ENCODE measurements around the gene TRIAP1. TPM values are rescaled to one million over a fixed set of nuclear protein-coding genes. Genes with fewer than 3 reads are reported as not detected.
A peak's percentile ranks its signal among the peaks of the same experiment; 100 is the strongest.

The TRIAP1 gene
- polyA plus RNA-seq, 3 donors, result 35.0 to 47.6 (median 42.7) TPM

DNA sequence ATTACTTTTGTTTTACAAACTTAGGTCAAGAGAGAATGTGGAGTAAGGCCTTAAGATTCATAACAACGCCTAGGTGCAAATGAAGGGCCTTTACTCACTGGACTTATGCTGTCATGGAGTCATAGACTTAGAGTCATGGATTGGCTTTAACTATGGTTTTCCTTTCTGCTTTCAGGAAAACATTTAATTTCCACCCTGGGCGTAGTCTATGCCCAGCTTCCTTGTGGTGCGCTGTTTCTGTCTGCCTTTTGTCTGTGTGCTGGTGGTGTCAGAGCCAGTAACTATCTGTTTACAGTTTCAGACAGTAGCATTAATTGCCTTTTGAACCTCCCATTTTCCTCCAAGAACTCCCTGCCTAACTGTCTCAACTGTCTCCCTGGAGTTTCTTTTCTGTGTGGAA lies 40.1 kb downstream of the TRIAP1 start:
- DNase-seq (ENCODE audit: extremely low read depth in 1 of 11, low read depth in 9 of 11, low spot score in 4 of 11), result no peak

DNA sequence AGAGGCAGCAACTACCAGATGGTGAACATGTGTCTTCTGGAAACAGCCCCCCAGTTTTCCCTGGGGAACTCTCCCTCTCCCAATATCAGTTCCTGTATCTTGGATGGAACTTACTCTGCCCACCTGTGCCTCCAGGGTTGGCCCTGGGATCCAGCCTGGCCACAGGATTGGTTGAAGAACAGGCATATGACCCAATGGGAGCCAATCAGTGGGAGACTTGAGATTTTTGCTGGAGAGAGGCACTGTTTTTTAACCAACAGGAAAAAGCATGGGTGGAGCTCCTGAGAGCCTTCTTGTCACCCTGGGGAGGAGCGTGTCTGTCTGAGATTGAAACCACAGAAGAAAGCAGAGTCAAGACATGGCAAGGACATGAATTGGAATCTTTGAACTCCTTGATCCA lies 41.9 kb downstream of the TRIAP1 start:
- no peak for DNase-seq (ENCODE audit: extremely low read depth in 1 of 11, low read depth in 9 of 11, low spot score in 4 of 11)

DNA sequence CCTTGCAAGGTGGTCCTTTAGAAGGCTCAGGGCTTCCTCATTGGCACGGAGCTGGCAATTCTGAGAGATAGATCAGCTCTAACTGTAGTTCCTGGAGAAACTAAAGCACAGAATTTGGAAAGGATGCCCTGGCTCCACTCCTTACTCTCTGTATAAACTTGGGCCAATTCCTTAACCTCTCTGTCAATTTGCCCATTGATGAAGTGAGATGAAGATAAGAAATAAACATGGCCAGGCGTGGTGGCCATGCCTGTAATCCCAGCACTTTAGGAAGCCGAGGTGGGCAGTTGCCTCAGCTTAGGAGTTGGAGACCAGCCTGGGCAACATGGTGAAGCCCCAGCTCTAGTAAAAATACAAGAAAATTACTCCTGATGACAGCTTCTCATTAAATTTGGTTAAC lies 42.3 kb downstream of the TRIAP1 start:
- no peak for DNase-seq (ENCODE audit: extremely low read depth in 1 of 11, low read depth in 9 of 11, low spot score in 4 of 11)

DNA sequence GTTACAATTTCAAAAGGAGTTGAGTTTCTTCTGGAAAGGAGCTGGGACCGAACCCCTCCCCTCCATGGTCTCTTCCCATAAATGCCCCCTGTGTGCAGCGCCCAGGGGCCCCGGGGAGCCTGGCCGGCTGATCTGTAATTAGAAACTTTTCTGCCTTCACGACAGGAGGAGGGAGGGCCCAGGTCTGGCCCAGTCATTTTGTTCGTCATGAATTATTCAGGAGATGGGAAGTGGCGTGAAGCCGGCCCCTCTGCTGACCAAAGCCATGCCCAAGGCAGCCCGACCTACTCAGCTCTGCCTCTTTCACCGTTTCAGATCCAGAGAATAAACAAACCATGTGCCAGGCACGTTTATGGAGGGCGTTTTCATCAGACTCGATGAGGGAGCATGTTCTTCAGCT lies 44.0 kb downstream of the TRIAP1 start:
- peak in 3 of 11 donors; percentile 54 to 63 (median 55) for DNase-seq (ENCODE audit: extremely low read depth in 1 of 11, low read depth in 9 of 11, low spot score in 4 of 11)

- no peak for DNase-seq (ENCODE audit: extremely low read depth in 1 of 11, low read depth in 9 of 11, low spot score in 4 of 11)
Measured at GRCh38 chr12:120399531-120399930, 46.7 kb downstream of the TRIAP1 start.

- DNase-seq (ENCODE audit: extremely low read depth in 1 of 11, low read depth in 9 of 11, low spot score in 4 of 11), result peak in 1 of 11 donors; percentile 46
Measured at GRCh38 chr12:120397824-120398540, 48.2 kb downstream of the TRIAP1 start.

GRCh38 chr12:120394483-120395367 lies 51.5 kb downstream of the TRIAP1 start:
- peak in 2 of 11 donors; percentile 43 to 67 for DNase-seq (ENCODE audit: extremely low read depth in 1 of 11, low read depth in 9 of 11, low spot score in 4 of 11)

Other genes with a start within 250 kb of the TRIAP1 start
- 1,000 to 10,000 TPM; 2,613 to 2,905 (median 2,670) TPM for gene RPLP0, start 245.3 kb downstream of the TRIAP1 start, polyA plus RNA-seq (ENCODE audit: insufficient read length in 3 of 3)
- 10 to 100 TPM; 56.7 to 89.5 (median 69.5) TPM for gene PXN, start 180.7 kb downstream of the TRIAP1 start, polyA plus RNA-seq (ENCODE audit: insufficient read length in 3 of 3)
- not detected for gene RNU4-2, start 154.5 kb downstream of the TRIAP1 start, polyA plus RNA-seq (ENCODE audit: insufficient read length in 3 of 3)
- not detected for gene RNU4-1, start 153.1 kb downstream of the TRIAP1 start, polyA plus RNA-seq (ENCODE audit: insufficient read length in 3 of 3)
- gene SIRT4, start 144.1 kb downstream of the TRIAP1 start, polyA plus RNA-seq (ENCODE audit: insufficient read length in 3 of 3), result 1 to 10 TPM; 3.1 to 4.5 (median 3.6) TPM
- gene PLA2G1B, start 118.6 kb downstream of the TRIAP1 start, polyA plus RNA-seq (ENCODE audit: insufficient read length in 3 of 3), result under 1 TPM; 0.50 to 0.91 (median 0.86) TPM
- 10 to 100 TPM; 20.9 to 27.3 (median 24.3) TPM for gene MSI1, start 77.2 kb downstream of the TRIAP1 start, polyA plus RNA-seq (ENCODE audit: insufficient read length in 3 of 3)
- 100 to 1,000 TPM; 293 to 337 (median 296) TPM for gene COX6A1, start 8.3 kb downstream of the TRIAP1 start, polyA plus RNA-seq (ENCODE audit: insufficient read length in 3 of 3)
- 10 to 100 TPM; 31.2 to 41.9 (median 38.5) TPM for gene GATC, start 60 bp upstream of the TRIAP1 start, polyA plus RNA-seq (ENCODE audit: insufficient read length in 3 of 3)
- gene SRSF9, start 23.4 kb upstream of the TRIAP1 start, polyA plus RNA-seq (ENCODE audit: insufficient read length in 3 of 3), result 100 to 1,000 TPM; 226 to 241 (median 238) TPM
- 100 to 1,000 TPM; 405 to 558 (median 530) TPM for gene DYNLL1, start 49.7 kb upstream of the TRIAP1 start, polyA plus RNA-seq (ENCODE audit: insufficient read length in 3 of 3)
- 10 to 100 TPM; 62.1 to 63.6 (median 62.6) TPM for gene COQ5, start 82.8 kb upstream of the TRIAP1 start, polyA plus RNA-seq (ENCODE audit: insufficient read length in 3 of 3)
- 100 to 1,000 TPM; 191 to 262 (median 196) TPM for gene RNF10, start 88.0 kb upstream of the TRIAP1 start, polyA plus RNA-seq (ENCODE audit: insufficient read length in 3 of 3)
- gene POP5, start 135.0 kb upstream of the TRIAP1 start, polyA plus RNA-seq (ENCODE audit: insufficient read length in 3 of 3), result 10 to 100 TPM; 48.0 to 58.1 (median 55.8) TPM
- gene CABP1, start 194.2 kb upstream of the TRIAP1 start, polyA plus RNA-seq (ENCODE audit: insufficient read length in 3 of 3), result 1 to 10 TPM; 4.6 to 5.6 (median 4.7) TPM
- 100 to 1,000 TPM; 172 to 190 (median 187) TPM for gene MLEC, start 240.8 kb upstream of the TRIAP1 start, polyA plus RNA-seq (ENCODE audit: insufficient read length in 3 of 3)